Ishikawa (cell line): Measurements from ENCODE around the gene USP17L10.
"Not testable (repeated sequence)": the region's sequence is repeated elsewhere in the genome, so short reads cannot be mapped to it uniquely, and the experiment has no call there.

Experiments used
- CEBPB ChIP-seq: IDR thresholded peaks from 2 replicates; pipeline ENCODE4 v1.6.1; 2012
- CREB1 ChIP-seq: IDR thresholded peaks from 2 replicates; pipeline ENCODE4 v1.6.1; 2012; ENCODE audit warnings: low read depth
- EGR1 ChIP-seq: IDR thresholded peaks from 2 replicates; pipeline ENCODE4 v1.6.1; 2012
- EP300 ChIP-seq: IDR thresholded peaks from 2 replicates; pipeline ENCODE4 v1.6.1; 2012; ENCODE audit warnings: borderline replicate concordance
- FOXM1 ChIP-seq: IDR thresholded peaks from 2 replicates; pipeline ENCODE4 v1.6.1; 2012; ENCODE audit warnings: low read depth, borderline replicate concordance
- MAX ChIP-seq: IDR thresholded peaks from 2 replicates; pipeline ENCODE4 v1.6.1; 2012
- RAD21 ChIP-seq: IDR thresholded peaks from 2 replicates; pipeline ENCODE4 v1.6.1; 2012; ENCODE audit warnings: low read depth
- REST ChIP-seq: IDR thresholded peaks from 2 replicates; pipeline ENCODE4 v1.6.1; 2012; ENCODE audit warnings: low read depth, mild to moderate bottlenecking
- TAF1 ChIP-seq: IDR thresholded peaks from 2 replicates; pipeline ENCODE4 v1.6.1; 2012; ENCODE audit warnings: low read depth, mild to moderate bottlenecking
- TCF12 ChIP-seq: IDR thresholded peaks from 2 replicates; pipeline ENCODE4 v1.6.1; 2012; ENCODE audit warnings: low read depth
- TEAD4 ChIP-seq: IDR thresholded peaks from 2 replicates; pipeline ENCODE4 v1.6.1; 2012
- USF1 ChIP-seq: IDR thresholded peaks from 2 replicates; pipeline ENCODE4 v1.6.1; 2012
- YY1 ChIP-seq: IDR thresholded peaks from 2 replicates; pipeline ENCODE4 v1.6.1; 2012; ENCODE audit warnings: low read depth
- ZBTB7A ChIP-seq: IDR thresholded peaks from 2 replicates; pipeline ENCODE4 v1.6.1; 2012; ENCODE audit warnings: low read depth

GRCh38 chr4:9243579-9243978 lies 33.1 kb downstream of the USP17L10 start, which contains the start of gene USP17L17:
- not testable (repeated sequence) for TF ChIP-seq TAF1, ZBTB7A, EGR1, RAD21, REST, EP300, TCF12, TEAD4, MAX, FOXM1, USF1, CEBPB, YY1, CREB1
